GM10847 (cell line): ENCODE results near the gene WNT7A.

Source experiments
- POLR2A ChIP-seq: IDR thresholded peaks from 2 replicates; pipeline ENCODE4 v1.6.1; 2011; ENCODE audit not compliant: insufficient read length; ENCODE audit errors: extremely low read depth

WNT7A gene

GRCh38 chr3:13771496-13771895 is 108.4 kb downstream of the WNT7A start:
- TF ChIP-seq POLR2A = no peak

DNA sequence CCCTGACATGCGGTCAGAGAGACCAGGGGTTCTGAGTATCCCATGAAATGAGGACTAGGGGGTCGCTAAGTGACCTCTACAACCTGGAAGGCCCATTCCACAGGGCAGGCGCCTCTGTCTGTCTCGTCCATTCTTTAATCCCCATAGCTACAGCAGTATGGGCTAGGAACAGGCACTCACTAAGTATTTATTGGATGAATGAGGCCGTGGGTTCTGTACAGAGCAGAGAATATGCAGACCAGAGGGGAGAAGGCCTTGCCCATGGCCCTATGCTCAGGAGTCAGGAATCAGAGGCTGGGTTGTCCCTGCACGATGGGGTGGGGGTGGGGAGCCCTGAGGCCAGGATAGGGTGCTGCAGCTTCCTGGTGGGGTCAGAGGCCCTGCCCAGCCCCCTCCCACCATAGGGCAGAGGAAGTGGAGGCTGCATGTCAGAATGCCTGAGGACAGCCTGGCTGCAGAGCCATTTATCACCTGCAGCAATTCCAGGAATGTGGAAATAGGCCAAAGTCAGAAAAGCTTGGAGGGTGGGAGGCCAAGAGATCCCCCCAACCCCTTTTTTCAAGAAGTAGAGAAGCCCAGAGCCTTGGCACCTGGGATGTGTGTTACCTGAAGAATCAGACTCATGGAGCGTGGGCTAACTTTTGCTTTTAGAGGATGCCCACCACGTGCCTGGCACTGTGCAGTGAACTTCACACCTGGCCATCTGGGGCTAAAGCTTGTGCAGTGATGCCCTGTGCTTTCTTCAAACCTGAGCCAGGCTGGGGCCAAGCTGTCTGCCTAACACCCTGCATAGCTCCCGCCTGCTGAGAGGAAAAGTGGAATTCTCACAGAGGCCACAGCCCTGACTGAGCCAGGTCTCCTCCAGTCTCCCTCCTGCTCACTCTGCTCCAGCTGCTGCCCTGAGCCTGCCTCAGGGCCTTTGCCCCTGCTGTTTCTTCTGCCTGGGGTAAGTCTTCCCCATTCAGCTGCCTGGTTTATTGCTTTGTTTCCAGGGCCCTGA is 109.4 kb downstream of the WNT7A start:
- no peak for TF ChIP-seq POLR2A

DNA sequence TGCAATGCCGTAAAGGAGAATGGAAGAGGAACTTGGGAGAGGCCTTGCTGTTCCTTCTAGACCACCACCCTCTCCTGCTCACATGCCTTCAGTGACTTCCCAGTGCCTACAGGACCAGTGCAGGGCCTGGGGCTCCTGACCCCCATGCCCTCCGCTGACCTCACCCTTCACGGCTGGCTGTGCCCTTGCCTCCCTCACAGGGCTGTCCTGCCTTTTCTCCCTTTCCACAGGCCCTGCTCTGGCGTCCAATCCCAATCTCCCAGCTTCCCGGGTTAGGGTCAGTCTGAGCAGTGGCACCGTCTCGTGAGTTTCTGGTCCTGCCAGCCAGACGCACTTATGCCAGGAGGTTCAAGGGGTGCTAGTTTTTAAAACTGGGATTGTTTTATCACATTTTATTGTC is 110.4 kb downstream of the WNT7A start:
- TF ChIP-seq POLR2A = no peak

- TF ChIP-seq POLR2A = no peak
Measured at GRCh38 chr3:13768453-13768852, 111.4 kb downstream of the WNT7A start.

DNA sequence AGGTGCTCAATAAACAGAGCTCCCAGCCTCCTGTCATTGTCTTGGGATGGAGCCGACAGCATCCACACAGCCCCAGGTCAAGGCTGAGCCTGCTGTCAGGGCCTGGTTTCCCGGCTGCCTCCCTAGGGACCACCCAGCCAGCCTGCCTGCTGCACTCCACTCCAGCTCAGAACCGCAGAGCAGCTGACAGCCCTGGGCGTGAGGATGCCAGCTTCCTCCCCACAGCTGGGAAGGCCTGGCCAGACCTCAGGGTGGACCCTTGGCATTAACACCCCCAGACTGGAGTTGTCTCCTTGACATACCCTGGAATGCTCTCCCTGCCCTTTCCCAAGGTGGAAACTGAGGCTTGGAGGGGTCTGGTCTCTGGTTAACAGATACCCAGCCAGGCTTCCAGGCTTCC is 112.0 kb downstream of the WNT7A start:
- no peak for TF ChIP-seq POLR2A

- TF ChIP-seq POLR2A = no peak
Measured at GRCh38 chr3:13767030-13767429, 112.8 kb downstream of the WNT7A start.
